Measurements from ENCODE around the gene GAL3ST1.
"Not testable (repeated sequence)": the region's sequence is repeated elsewhere in the genome, so short reads cannot be mapped to it uniquely, and the experiment has no call there.

GAL3ST1 gene

GRCh38 chr22:30562366-30562765 lies 12.1 kb downstream of the GAL3ST1 start:
- DNase-seq, result no peak

- no peak for DNase-seq
These were observed 12.9 kb downstream of the GAL3ST1 start for GRCh38 chr22:30561402-30562189.

GRCh38 chr22:30560643-30561202 lies 13.7 kb downstream of the GAL3ST1 start:
- DNase-seq, result peak; percentile 40 to 54

- DNase-seq, result no peak
These were observed 14.6 kb downstream of the GAL3ST1 start for GRCh38 chr22:30559889-30560288.

- no peak for DNase-seq
These were observed 17.2 kb downstream of the GAL3ST1 start for GRCh38 chr22:30557243-30557642.

- no peak for DNase-seq
These were observed 18.1 kb downstream of the GAL3ST1 start for GRCh38 chr22:30556388-30556787.

GRCh38 chr22:30555282-30556210 lies 18.9 kb downstream of the GAL3ST1 start:
- DNase-seq, result no peak

- no peak for DNase-seq
These were observed 20.5 kb downstream of the GAL3ST1 start for GRCh38 chr22:30553971-30554370.

GRCh38 chr22:30552719-30553118 lies 21.7 kb downstream of the GAL3ST1 start:
- no peak for DNase-seq

- DNase-seq, result not testable (repeated sequence)
These were observed 22.7 kb downstream of the GAL3ST1 start for GRCh38 chr22:30551813-30552212.

- no peak for DNase-seq
These were observed 27.3 kb downstream of the GAL3ST1 start for GRCh38 chr22:30547188-30547587.

- DNase-seq, result no peak
These were observed 27.8 kb downstream of the GAL3ST1 start, which contains the start of gene SEC14L6 for GRCh38 chr22:30546616-30547015. Gene SEC14L6 (minus strand): TSS chr22:30546741. CDS start chr22:30546682, 59 bp downstream.

- DNase-seq, result no peak
These were observed 31.7 kb downstream of the GAL3ST1 start for GRCh38 chr22:30542811-30543188.

GRCh38 chr22:30541961-30542810 lies 32.3 kb downstream of the GAL3ST1 start:
- DNase-seq, result peak in 1 of 2 experiments; percentile 17

GRCh38 chr22:30541511-30541910 lies 33.0 kb downstream of the GAL3ST1 start:
- DNase-seq, result not testable (repeated sequence)

- no peak for DNase-seq
These were observed 35.1 kb downstream of the GAL3ST1 start for GRCh38 chr22:30539368-30539767.

GRCh38 chr22:30538280-30538679 lies 36.2 kb downstream of the GAL3ST1 start:
- no peak for DNase-seq

- no peak for DNase-seq
These were observed 37.3 kb downstream of the GAL3ST1 start for GRCh38 chr22:30537083-30537731.

- no peak for DNase-seq
These were observed 39.3 kb downstream of the GAL3ST1 start for GRCh38 chr22:30535182-30535581.

GRCh38 chr22:30531651-30532608 lies 42.5 kb downstream of the GAL3ST1 start:
- DNase-seq, result no peak

- DNase-seq, result no peak
These were observed 47.8 kb downstream of the GAL3ST1 start for GRCh38 chr22:30526656-30527055.
